ENCODE measurements around the gene ANTXR2.

DNA sequence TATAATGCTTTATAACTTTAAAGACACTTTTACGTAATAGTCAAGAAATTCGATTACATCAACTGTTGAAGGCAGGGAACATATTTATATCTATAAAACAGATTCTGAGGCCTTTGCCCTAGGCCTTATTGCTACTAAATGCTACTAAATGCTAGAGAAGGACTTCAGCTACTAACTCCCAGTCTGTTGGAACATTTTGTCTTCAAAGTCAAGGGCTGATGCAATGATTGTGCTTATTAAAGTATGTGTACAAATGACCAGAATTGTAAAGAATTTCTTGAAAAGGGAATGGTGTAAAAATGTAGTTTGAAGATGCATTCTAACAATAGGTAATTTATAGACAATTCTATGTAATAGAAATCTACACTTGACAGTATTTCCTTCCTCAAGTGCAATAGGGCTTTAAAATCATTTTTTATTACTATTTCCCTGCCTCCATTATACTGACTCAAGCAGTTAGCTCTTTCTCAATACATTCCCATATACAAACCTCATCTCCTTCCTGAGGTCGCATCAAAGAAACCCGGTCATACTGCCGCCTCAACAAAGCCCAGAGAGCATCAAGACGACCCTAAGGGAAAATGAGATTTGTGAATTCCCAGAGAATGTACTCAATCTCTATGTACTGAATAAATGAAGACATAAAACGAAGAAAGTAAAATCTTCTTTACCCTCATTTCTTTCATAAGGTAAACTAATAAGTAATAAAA, 95.7 kb downstream of the ANTXR2 start:
- TF ChIP-seq CEBPB (IDR thresholded peaks at IDR 0.05) (no peak), RAD21 (IDR thresholded peaks at IDR 0.05; ENCODE audit: low read depth) (no peak), NFIC (IDR thresholded peaks at IDR 0.05) (no peak), FOXM1 (IDR thresholded peaks at IDR 0.05; ENCODE audit: borderline replicate concordance, low read depth) (no peak), CREB1 (IDR thresholded peaks at IDR 0.05; ENCODE audit: low read depth) (no peak)
- TF ChIP-seq, protein P1, sequence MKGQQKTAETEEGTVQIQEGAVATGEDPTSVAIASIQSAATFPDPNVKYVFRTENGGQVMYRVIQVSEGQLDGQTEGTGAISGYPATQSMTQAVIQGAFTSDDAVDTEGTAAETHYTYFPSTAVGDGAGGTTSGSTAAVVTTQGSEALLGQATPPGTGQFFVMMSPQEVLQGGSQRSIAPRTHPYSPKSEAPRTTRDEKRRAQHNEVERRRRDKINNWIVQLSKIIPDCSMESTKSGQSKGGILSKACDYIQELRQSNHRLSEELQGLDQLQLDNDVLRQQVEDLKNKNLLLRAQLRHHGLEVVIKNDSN (IDR thresholded peaks at IDR 0.05): no peak
- TF ChIP-seq, protein P2, sequence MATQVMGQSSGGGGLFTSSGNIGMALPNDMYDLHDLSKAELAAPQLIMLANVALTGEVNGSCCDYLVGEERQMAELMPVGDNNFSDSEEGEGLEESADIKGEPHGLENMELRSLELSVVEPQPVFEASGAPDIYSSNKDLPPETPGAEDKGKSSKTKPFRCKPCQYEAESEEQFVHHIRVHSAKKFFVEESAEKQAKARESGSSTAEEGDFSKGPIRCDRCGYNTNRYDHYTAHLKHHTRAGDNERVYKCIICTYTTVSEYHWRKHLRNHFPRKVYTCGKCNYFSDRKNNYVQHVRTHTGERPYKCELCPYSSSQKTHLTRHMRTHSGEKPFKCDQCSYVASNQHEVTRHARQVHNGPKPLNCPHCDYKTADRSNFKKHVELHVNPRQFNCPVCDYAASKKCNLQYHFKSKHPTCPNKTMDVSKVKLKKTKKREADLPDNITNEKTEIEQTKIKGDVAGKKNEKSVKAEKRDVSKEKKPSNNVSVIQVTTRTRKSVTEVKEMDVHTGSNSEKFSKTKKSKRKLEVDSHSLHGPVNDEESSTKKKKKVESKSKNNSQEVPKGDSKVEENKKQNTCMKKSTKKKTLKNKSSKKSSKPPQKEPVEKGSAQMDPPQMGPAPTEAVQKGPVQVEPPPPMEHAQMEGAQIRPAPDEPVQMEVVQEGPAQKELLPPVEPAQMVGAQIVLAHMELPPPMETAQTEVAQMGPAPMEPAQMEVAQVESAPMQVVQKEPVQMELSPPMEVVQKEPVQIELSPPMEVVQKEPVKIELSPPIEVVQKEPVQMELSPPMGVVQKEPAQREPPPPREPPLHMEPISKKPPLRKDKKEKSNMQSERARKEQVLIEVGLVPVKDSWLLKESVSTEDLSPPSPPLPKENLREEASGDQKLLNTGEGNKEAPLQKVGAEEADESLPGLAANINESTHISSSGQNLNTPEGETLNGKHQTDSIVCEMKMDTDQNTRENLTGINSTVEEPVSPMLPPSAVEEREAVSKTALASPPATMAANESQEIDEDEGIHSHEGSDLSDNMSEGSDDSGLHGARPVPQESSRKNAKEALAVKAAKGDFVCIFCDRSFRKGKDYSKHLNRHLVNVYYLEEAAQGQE (IDR thresholded peaks at IDR 0.05; ENCODE audit: low read depth): no peak

Measured in Ishikawa (cell line).